GM12878 (cell line): ENCODE measurements around the gene BOD1L1. TPM values are rescaled to one million over a fixed set of nuclear protein-coding genes. Genes with fewer than 3 reads are reported as not detected.

Source experiments
- ATAC-seq: fragments of 200-7000 bp; cut with Tn5 transposase; 3 replicates; pipeline ENCODE4 v1.9.1; 2020; ENCODE audit warnings: mild to moderate bottlenecking, moderate library complexity
- BruUV-seq: library from RNA; stranded (reverse); fragments of 400-500 nt; replicated peaks from 2 replicates; lab custom pipeline; 2021; lab: Mats Ljungman, UMichigan
- CTCF ChIA-PET: fragments of 300-600 bp; sonication (Branson Sonifier 250); formaldehyde crosslinking; extraction: SDS; loops from one replicate; lab custom pipeline; 2021; ENCODE audit warnings: inconsistent platforms; lab: Yijun Ruan, JAX
- POLR2A ChIA-PET: fragments of 350-600 bp; formaldehyde crosslinking; extraction: SDS; loops from one replicate; lab custom pipeline; 2021; ENCODE audit warnings: inconsistent platforms; lab: Charles Lee
- RAD21 ChIA-PET: fragments of 300-600 bp; sonication (Branson Sonifier 250); formaldehyde crosslinking; loops from one replicate; lab custom pipeline; 2023; ENCODE audit warnings: antibody characterized with exemption; ENCODE audit not compliant: unreplicated experiment; lab: Charles Lee
- SMC1A ChIA-PET: fragments of 300-600 bp; sonication (Branson Sonifier 250); formaldehyde crosslinking; loops from one replicate; lab custom pipeline; 2023; ENCODE audit not compliant: unreplicated experiment, uncharacterized antibody; lab: Charles Lee
- DNase-seq: peaks from one replicate; pipeline ENCODE4 v3.0.0-alpha.2; 2011; ENCODE audit warnings: low read depth, low spot score
- FAIRE-seq: peaks from 3 replicates; lab custom pipeline; 2011; peaks lifted over from hg19 to GRCh38; lab: Jason Lieb, UNC
- H2AFZ ChIP-seq: 2 replicates; pipeline ENCODE4 v1.6.0; 2011; ENCODE audit warnings: low read depth, low read length, control low read depth; ENCODE audit not compliant: control insufficient read depth
- H3K27ac ChIP-seq: 2 replicates; pipeline ENCODE4 v1.5.1; 2011; ENCODE audit warnings: control low read depth; ENCODE audit not compliant: control insufficient read depth, insufficient read depth
- H3K27me3 ChIP-seq, 2 experiments: replicated peaks in 1 of 2; 2 replicates each; pipeline versions ENCODE4 v1.6.0 to v1.6.1; 2011; ENCODE audit warnings: low read length in 1 of 2; ENCODE audit not compliant: control insufficient read depth in 2 of 2, insufficient read depth in 2 of 2
- H3K36me3 ChIP-seq, 2 experiments: 2 replicates each; pipeline ENCODE4 v1.5.1; 2011; ENCODE audit warnings: low read length in 1 of 2; ENCODE audit not compliant: control insufficient read depth in 2 of 2, insufficient read depth in 2 of 2
- H3K4me1 ChIP-seq: 2 replicates; pipeline ENCODE4 v1.6.1; 2011; ENCODE audit warnings: mild to moderate bottlenecking, low read length, moderate library complexity, mixed read lengths; ENCODE audit not compliant: control insufficient read depth, insufficient read depth
- H3K4me2 ChIP-seq: 2 replicates; pipeline ENCODE4 v1.6.0; 2011; ENCODE audit warnings: control low read depth; ENCODE audit not compliant: control insufficient read depth, insufficient read depth
- H3K4me3 ChIP-seq: fragments of 200-600 bp; sonication (generic); 2 replicates; pipeline ENCODE4 v1.5.1; 2016
- H3K79me2 ChIP-seq: 2 replicates; pipeline ENCODE4 v1.6.0; 2011; ENCODE audit warnings: low read length; ENCODE audit not compliant: control insufficient read depth, insufficient read depth
- H3K9ac ChIP-seq: 2 replicates; pipeline ENCODE4 v1.8.0; 2011; ENCODE audit warnings: low read length, control low read depth, mixed read lengths; ENCODE audit not compliant: control insufficient read depth, insufficient read depth
- H3K9me3 ChIP-seq: replicated peaks from 3 replicates; pipeline ENCODE4 v1.5.1; 2011; ENCODE audit warnings: mild to moderate bottlenecking, low read length; ENCODE audit not compliant: control insufficient read depth, insufficient read depth
- H4K20me1 ChIP-seq: 2 replicates; pipeline ENCODE4 v1.6.0; 2011; ENCODE audit not compliant: control insufficient read depth, insufficient read depth
- DPF2 ChIP-seq: fragments of 450-650 bp; IDR thresholded peaks from 2 replicates; pipeline ENCODE4 v1.6.1; 2017; ENCODE audit warnings: mild to moderate bottlenecking
- MAX ChIP-seq: IDR thresholded peaks from 2 replicates; pipeline ENCODE4 v1.6.1; 2012; ENCODE audit warnings: low read depth, low read length, improper control_type of control experiment
- MEF2B ChIP-seq: fragments of 450-650 bp; IDR thresholded peaks from 2 replicates; pipeline ENCODE4 v1.6.1; 2018; ENCODE audit warnings: mild to moderate bottlenecking, moderate library complexity; ENCODE audit not compliant: partially characterized antibody, poor library complexity, severe bottlenecking
- ZSCAN29 ChIP-seq: fragments of 450-650 bp; IDR thresholded peaks from 2 replicates; pipeline ENCODE4 v1.6.1; 2017; ENCODE audit warnings: mild to moderate bottlenecking, moderate library complexity
- WGBS: methylation state at CpG from one replicate; pipeline ENCODE4 v1.1.6; 2016; ENCODE audit warnings: low lambda C conversion rate; ENCODE audit not compliant: insufficient replicate concordance, insufficient coverage; ENCODE audit errors: missing lambda C conversion rate; 5-methylcytosine and 5-hydroxymethylcytosine counted together
- in situ Hi-C: fragments of 300-500 bp; cut with MboI; formaldehyde crosslinking; loops from 9 replicates; pipeline ENCODE4 v1.14.3; 2018; ENCODE audit warnings: mixed read lengths
- intact Hi-C: fragments of 100-400 bp; cut with micrococcal nuclease; formaldehyde crosslinking; loops from one replicate; pipeline ENCODE4 v1.14.2; 2022; ENCODE audit not compliant: unreplicated experiment
- polyA plus RNA-seq, 11 experiments: library from polyadenylated mRNA; depleted of rRNA in 4 of 11; unstranded in 6 of 11; stranded (reverse) in 5 of 11; fragments of >200 nt; fragmentation: Nextera tagmentation in 4 of 11; fragmentation: Illumina TruSeq in 1 of 11; extraction: Ambion mirVana in 4 of 11; extraction: Trizol in 1 of 11; gene quantifications; 1 replicate in 1 of 11; 2 replicates in 10 of 11; pipeline versions ENCODE4 v1.2.1 to v1.2.3, GENCODE V29; 2011 to 2016; ENCODE audit warnings: inconsistent platforms in 2 of 11, missing spikeins in 2 of 11, low read depth in 1 of 11
- total RNA-seq, 4 experiments: library from RNA; depleted of rRNA in 3 of 4; stranded (reverse); fragments of >200 nt in 3 of 4; fragmentation: Illumina TruSeq in 1 of 4; extraction: Trizol in 1 of 4; gene quantifications; 2 replicates each; pipeline versions ENCODE4 v1.2.1 to v1.2.3, GENCODE V29; 2013 to 2021

BOD1L1 gene
- total and polyA plus RNA-seq, 10 of the 15 experiments (the other 5 are each of a cell fraction or from before 2014, with no cell fraction given) = 6.8 to 41.6 (median 24.3) TPM

- ATAC-seq = no peak
- POLR2A ChIA-PET = no interaction called here
- RAD21 ChIA-PET = no interaction called here
- no peaks in the 10 kb centered on the region for H3K79me2 ChIP-seq
- no peak for DNase-seq
- no peaks in the 10 kb centered on the region for H3K36me3 ChIP-seq
- H3K4me1 ChIP-seq = no peaks in the 10 kb centered on the region; the same call in 1 of the 2 replicates
- BruUV-seq = no TSS peak
- intact Hi-C loops = loop anchor here (10.0 kb wide), 1 partner anchor 468 kb away; no protein-coding TSS in a partner anchor
- H3K4me3 ChIP-seq = no peak overlapping the region
- TF ChIP-seq MAX (no peak), MEF2B (no peak), ZSCAN29 (no peak), DPF2 (no peak)
- CTCF ChIA-PET = interaction anchor here (1.6 kb wide), 1 partner anchor 689 kb away, joined by 5 read pairs; no protein-coding TSS in a partner anchor
- no peaks in the 10 kb centered on the region; the same call in 1 of the 3 replicates for H3K9me3 ChIP-seq
- no peak overlapping the region for H2AFZ ChIP-seq
- H3K27ac ChIP-seq = no peak overlapping the region
- SMC1A ChIA-PET = interaction anchor here (0.5 kb wide), 1 partner anchor 397 kb away, joined by 3 read pairs; no protein-coding TSS in a partner anchor
- H3K27me3 ChIP-seq = peaks cover 30 to 55% of the 10 kb centered on the region in 2 experiments
- no peaks in the 10 kb centered on the region for H4K20me1 ChIP-seq
- FAIRE-seq = no peak
- H3K4me2 ChIP-seq = peak overlapping the region; percentile 30; the same call in 1 of the 2 replicates
- H3K9ac ChIP-seq = no peak overlapping the region
- in situ Hi-C loops = loop anchor here (25.0 kb wide), 1 partner anchor 1780 kb away; no protein-coding TSS in a partner anchor
- WGBS = 48% methylated on average over 27 of the region's 27 CpGs
These were observed 84.9 kb downstream of the BOD1L1 start for GRCh38 chr4:13542577-13543031.
